T-helper 9 cell (primary cell): Measurements from ENCODE around the gene SEMA4A.

Source experiments
- DNase-seq: peaks from one replicate; pipeline ENCODE4 v3.0.0-alpha.2; 2020

Gene SEMA4A

GRCh38 chr1:156136970-156137483 lies 16.4 kb upstream of the SEMA4A start:
- no peak for DNase-seq

GRCh38 chr1:156138458-156138867 lies 14.9 kb upstream of the SEMA4A start:
- DNase-seq = no peak

DNA sequence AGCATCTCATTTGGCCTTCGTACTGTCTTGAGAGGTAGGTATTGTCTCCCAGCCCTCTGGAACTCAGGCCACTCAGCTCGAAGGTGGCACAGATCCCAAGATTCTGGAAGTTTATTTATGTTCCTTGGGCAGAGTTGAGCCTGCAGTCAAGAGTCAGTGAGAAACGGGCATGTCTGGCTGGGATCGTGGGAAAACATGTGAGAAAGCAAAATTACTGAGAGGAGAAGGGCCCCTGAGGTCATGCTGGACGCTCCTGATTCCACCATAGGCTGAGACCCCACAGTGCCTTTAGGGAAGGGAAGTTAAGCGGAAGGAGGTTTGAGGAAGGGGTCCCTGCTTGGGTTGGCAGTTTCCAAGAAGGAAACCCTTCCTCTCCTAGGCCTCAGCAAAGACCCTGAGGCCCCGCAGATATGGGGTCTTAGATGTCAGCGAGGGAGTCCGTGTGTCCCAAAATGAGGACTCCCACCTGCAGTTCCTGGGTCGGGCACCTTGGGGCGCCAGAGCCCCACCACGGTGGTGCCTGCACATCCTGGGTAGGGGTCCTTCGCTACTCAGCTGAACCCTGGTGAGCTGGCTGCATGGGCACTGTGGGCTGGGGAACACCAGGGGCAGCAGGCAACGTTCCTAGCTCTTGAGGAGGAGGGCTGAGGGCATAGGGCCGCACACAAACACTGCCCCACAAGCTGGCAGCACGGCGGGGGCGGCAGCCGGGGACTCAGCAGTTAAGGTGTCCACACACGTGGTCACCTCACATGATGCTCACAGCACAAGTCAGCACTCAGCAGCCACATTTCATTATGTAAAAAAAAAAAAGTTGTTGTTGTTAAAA lies 12.3 kb upstream of the SEMA4A start:
- no peak for DNase-seq

- DNase-seq = no peak
Observed at GRCh38 chr1:156143765-156144489, 9.5 kb upstream of the SEMA4A start.

DNA sequence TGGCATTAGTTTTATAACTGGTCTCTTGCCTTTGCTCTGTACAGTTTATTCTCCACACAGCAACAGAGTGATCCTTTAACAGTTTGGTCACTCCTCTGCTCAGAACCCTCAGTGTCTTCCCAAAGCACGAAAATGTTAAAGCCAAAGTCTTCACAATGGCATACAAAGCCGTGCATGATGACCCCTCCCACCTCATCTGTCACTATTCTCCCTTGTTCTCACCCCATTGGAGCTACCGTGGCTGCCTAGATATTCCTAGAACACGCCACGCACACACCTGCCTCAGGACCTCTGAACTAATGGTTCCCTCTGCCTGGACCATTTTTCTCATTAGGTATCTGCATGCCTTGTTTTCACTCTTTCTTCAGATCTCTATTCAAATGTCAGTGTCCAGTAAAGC lies 8.6 kb upstream of the SEMA4A start:
- DNase-seq = no peak

GRCh38 chr1:156145650-156146019 lies 7.8 kb upstream of the SEMA4A start:
- DNase-seq = no peak

DNA sequence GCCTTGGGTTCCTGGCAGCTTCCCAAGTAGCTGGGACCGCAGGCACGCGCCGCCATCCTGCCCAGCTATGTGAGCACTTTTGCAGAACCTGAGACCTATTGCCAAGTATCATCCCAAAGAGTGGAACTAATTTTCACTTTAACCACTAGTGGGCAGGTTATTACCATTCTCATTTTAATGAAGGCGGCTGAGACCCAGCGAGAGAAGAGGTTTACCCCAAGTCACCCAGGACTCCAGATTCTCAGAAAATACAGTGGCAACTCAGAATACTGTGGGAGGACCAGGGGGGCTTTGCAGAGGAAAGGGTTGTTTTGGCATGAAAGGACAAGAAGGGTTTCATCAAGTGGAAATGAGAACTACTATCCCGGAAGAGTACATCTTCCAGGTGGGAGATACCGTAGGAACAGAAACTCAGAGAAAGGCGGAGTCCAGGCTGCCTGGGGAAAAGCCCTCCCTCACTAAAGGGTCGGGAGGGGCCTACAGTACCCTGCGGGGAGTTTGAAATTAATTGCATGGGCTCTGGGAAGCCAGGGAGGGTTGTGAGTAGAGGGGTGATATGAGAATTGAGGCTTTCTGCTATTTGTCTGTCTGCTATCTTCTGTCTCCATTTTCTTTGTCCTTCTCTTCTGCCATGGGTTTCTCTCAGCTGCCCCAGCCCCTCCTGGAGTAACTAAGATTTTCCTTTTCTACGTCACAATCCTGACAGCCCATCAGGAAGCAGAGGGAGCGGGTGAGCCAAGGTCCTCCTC lies 7.2 kb upstream of the SEMA4A start:
- no peak for DNase-seq

GRCh38 chr1:156146769-156147405 lies 6.5 kb upstream of the SEMA4A start:
- DNase-seq = no peak

DNA sequence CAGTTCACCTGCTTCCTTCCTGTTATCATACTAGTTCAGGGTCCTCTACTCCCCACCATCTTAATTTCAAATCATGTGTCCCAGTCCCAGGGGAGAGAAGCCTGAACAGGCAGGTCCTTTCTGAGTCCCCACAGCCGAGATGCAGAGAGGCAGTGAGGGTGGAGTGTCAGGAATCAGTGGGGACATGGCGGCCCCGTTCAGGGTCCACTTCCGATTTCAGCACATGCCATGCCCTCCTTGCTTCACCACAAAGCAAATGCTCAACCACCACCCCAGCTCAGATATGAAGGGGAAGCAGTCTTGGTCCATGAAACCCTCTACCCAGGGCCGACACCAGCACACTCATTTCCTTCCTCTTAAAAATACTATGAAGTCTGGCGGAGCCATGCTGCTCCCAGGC lies 5.2 kb upstream of the SEMA4A start:
- DNase-seq = no peak

GRCh38 chr1:156149374-156150332 lies 3.7 kb upstream of the SEMA4A start:
- no peak for DNase-seq

DNA sequence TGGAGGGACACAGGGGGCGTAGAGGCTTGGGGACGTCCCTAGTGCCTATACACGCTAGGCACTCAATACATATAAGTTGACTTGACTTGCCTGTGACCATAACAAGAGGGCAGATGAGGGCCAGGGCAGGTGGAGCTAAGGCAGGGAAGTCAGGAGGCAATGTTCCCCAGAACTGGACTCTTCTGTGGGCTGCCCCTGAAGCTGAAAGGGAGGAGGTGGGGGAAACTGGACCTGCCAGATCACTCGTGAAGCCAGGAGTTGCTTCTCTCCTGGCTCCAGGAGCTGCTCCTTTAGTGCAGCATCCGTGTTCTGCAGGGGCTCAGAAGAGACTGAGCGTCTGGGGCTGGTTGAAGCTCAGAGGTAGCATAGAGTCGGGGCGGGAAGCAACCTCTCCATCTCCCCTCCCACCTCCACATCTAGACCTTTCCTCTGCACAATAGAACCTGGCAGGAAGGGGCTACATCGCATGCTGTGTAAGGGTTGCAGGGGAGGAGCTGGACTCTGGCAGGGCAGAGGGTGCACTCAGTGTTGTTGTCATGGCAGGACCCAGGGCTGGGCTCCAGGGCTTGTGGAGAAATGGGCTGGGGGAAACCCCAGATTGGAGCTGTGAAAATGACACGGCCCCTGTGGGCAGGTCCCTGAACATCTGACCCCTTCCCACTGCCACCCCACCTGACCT lies 2.9 kb upstream of the SEMA4A start:
- DNase-seq = no peak

- DNase-seq = no peak
Observed at GRCh38 chr1:156151093-156151688, 2.2 kb upstream of the SEMA4A start.

GRCh38 chr1:156152628-156153027 lies 757 bp upstream of the SEMA4A start:
- no peak for DNase-seq

DNA sequence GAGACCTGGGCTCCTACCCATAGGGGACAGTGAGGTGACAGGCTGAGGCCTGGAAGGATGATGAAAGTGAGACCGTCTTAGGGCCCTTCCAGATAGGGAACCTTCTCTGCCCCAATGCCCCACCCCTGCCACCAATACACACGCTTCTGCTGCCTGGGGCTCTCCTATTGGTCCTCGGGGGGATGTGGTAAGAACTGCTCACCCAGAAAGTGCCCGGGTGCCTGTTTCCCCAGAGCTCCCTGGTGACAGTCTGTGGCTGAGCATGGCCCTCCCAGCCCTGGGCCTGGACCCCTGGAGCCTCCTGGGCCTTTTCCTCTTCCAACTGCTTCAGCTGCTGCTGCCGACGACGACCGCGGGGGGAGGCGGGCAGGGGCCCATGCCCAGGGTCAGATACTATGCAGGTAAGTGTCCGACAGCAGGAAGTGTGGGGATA lies 948 bp downstream of the SEMA4A start:
- no peak for DNase-seq

- no peak for DNase-seq
Observed at GRCh38 chr1:156155756-156156510, 2.5 kb downstream of the SEMA4A start.

DNA sequence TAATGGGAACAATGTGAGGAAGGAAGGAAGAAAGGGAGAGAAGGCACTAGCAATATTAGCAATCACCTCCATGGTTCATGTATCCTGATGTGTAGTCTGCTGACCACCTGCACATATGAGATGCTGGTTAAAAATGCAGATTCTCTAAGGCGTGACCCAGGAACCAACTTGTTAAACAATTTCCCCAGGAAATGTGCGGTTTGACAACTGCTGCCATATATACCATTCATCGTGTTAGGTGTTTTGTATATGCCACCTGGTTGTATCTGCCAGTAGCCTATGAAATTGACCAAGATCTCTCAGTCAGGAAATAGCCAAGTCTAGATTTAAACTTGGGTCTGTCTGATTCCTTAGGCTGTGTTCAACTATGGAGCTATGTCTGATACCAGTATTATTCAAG lies 4.1 kb downstream of the SEMA4A start:
- DNase-seq = no peak

- DNase-seq = no peak
Observed at GRCh38 chr1:156157966-156158365, 4.6 kb downstream of the SEMA4A start.

- DNase-seq = no peak
Observed at GRCh38 chr1:156160000-156160742, 6.8 kb downstream of the SEMA4A start.

GRCh38 chr1:156160743-156161171 lies 7.4 kb downstream of the SEMA4A start:
- DNase-seq = peak; percentile 60
